DOHH2 (cell line): ENCODE results near the gene PPM1A.

Source experiments
- CTCF ChIP-seq: fragments of 200-600 bp; sonication (generic); IDR thresholded peaks from one replicate; pipeline ENCODE4 v1.5.1; 2014; ENCODE audit warnings: antibody characterized with exemption, mild to moderate bottlenecking, low read depth, low read length; ENCODE audit not compliant: poor library complexity, severe bottlenecking
- EZH2phosphoT487 ChIP-seq: fragments of 200-600 bp; sonication (generic); IDR thresholded peaks from 2 replicates; pipeline ENCODE4 v1.6.1; 2017; ENCODE audit warnings: borderline replicate concordance, mild to moderate bottlenecking, antibody characterized with exemption, low read length, moderate library complexity, mixed read lengths

- TF ChIP-seq CTCF (no peak), EZH2phosphoT487 (no peak)
These were observed 25.4 kb downstream of the PPM1A start for GRCh38 chr14:60274448-60274847.
